ENCODE data around the gene RASA1.
A peak's percentile ranks its signal among the peaks of the same experiment; 100 is the strongest.

RASA1 gene

DNA sequence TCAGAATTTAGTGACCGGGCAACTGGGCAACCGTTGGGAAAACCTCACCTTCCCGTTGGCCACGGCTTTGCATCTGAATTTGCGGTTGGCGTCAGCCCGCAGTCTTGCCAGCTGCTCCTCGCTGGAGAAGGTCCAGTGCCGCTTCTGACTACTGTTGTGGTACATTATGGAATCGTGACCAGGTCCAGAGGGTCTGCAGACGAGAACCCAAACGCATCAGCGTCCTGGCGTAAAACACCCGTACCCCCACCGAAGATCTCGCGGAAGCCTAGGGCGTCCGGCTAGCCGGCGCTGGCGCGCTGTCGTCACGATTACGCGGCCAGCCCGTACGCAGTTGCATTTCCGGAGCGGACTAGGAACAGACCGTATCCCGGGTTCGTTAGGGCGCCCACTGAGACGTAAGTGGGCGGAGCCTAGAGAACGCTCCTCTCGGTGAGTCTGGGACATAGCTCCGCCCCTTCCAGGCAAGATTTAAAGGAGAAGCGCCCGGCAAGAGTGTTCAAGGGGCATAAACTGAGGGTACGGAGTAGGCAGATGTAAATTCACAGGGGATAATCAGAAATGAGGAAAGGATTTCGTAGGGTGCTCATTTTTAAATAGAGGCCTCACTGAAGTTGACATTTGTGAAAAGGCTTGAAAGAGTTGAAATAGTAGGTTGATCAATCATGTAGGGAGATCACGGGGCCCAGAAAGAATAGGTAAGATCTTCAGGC is 145.1 kb downstream of the RASA1 start, which contains the start of gene CCNH:
Gene CCNH (minus strand): TSS at position 301 of the 713 bp plus-strand sequence. CDS start 136 bp downstream, at position 165.
- H2AFZ ChIP-seq (ENCODE audit: low read length), result peak within 1 kb of the TSS; percentile 99
- H4K20me1 ChIP-seq (ENCODE audit: insufficient read depth, low read length), result no peaks in the 10 kb centered on the region
- H3K9me3 ChIP-seq (ENCODE audit: low read length), result no peaks in the 10 kb centered on the region
- peaks cover 15% of the 10 kb centered on the region for H3K79me2 ChIP-seq (ENCODE audit: insufficient read depth, low read length)
- no peaks in the 10 kb centered on the region for H3F3A ChIP-seq (ENCODE audit: insufficient read depth, low read length)
- peaks cover 23% of the 10 kb centered on the region for H3K4me1 ChIP-seq (ENCODE audit: insufficient read depth, low read length, severe bottlenecking)
- H3K4me3 ChIP-seq (ENCODE audit: low read depth, low read length, poor library complexity, severe bottlenecking), result peak within 1 kb of the TSS; percentile 94
- H3K9ac ChIP-seq (ENCODE audit: low read length), result peak within 1 kb of the TSS; percentile 96
- peak within 1 kb of the TSS; percentile 80 for H3K4me2 ChIP-seq (ENCODE audit: low read length)
- TF ChIP-seq, protein P1, sequence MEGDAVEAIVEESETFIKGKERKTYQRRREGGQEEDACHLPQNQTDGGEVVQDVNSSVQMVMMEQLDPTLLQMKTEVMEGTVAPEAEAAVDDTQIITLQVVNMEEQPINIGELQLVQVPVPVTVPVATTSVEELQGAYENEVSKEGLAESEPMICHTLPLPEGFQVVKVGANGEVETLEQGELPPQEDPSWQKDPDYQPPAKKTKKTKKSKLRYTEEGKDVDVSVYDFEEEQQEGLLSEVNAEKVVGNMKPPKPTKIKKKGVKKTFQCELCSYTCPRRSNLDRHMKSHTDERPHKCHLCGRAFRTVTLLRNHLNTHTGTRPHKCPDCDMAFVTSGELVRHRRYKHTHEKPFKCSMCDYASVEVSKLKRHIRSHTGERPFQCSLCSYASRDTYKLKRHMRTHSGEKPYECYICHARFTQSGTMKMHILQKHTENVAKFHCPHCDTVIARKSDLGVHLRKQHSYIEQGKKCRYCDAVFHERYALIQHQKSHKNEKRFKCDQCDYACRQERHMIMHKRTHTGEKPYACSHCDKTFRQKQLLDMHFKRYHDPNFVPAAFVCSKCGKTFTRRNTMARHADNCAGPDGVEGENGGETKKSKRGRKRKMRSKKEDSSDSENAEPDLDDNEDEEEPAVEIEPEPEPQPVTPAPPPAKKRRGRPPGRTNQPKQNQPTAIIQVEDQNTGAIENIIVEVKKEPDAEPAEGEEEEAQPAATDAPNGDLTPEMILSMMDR (IDR thresholded peaks at IDR 0.05; ENCODE audit: low read length), result no peak
- no peak for TF ChIP-seq EZH2 (IDR thresholded peaks at IDR 0.05; ENCODE audit: borderline replicate concordance, low read length)
- peak within 1 kb of the TSS; percentile 51 for H3K27ac ChIP-seq (ENCODE audit: low read depth, low read length, poor library complexity, severe bottlenecking)
- no peaks in the 10 kb centered on the region for H3K27me3 ChIP-seq (ENCODE audit: insufficient read depth, low read length)
- H3K36me3 ChIP-seq (ENCODE audit: insufficient read depth, low read length), result peaks cover 29% of the 10 kb centered on the region
- H3K9me2 ChIP-seq (ENCODE audit: low read depth, low read length), result no peaks in the 10 kb centered on the region

GRCh38 chr5:87413343-87413645 is 145.6 kb downstream of the RASA1 start:
- Histone ChIP-seq H2AFZ (ENCODE audit: low read length) (peak overlapping the region; percentile 99), H3K9me2 (ENCODE audit: low read depth, low read length) (no peaks in the 10 kb centered on the region), H4K20me1 (ENCODE audit: insufficient read depth, low read length) (no peaks in the 10 kb centered on the region), H3F3A (ENCODE audit: insufficient read depth, low read length) (no peaks in the 10 kb centered on the region), H3K27me3 (ENCODE audit: insufficient read depth, low read length) (no peaks in the 10 kb centered on the region), H3K4me2 (ENCODE audit: low read length) (peak overlapping the region; percentile 80), H3K4me1 (ENCODE audit: insufficient read depth, low read length, severe bottlenecking) (peaks cover 23% of the 10 kb centered on the region), H3K9ac (ENCODE audit: low read length) (peak overlapping the region; percentile 96), H3K79me2 (ENCODE audit: insufficient read depth, low read length) (peaks cover 15% of the 10 kb centered on the region), H3K4me3 (ENCODE audit: low read depth, low read length, poor library complexity, severe bottlenecking) (peak overlapping the region; percentile 94), H3K36me3 (ENCODE audit: insufficient read depth, low read length) (peaks cover 25% of the 10 kb centered on the region), H3K9me3 (ENCODE audit: low read length) (no peaks in the 10 kb centered on the region), H3K27ac (ENCODE audit: low read depth, low read length, poor library complexity, severe bottlenecking) (no peak overlapping the region)
- TF ChIP-seq EZH2 (IDR thresholded peaks at IDR 0.05; ENCODE audit: borderline replicate concordance, low read length), result no peak
- TF ChIP-seq, protein P1 (IDR thresholded peaks at IDR 0.05; ENCODE audit: low read length), result no peak

DNA sequence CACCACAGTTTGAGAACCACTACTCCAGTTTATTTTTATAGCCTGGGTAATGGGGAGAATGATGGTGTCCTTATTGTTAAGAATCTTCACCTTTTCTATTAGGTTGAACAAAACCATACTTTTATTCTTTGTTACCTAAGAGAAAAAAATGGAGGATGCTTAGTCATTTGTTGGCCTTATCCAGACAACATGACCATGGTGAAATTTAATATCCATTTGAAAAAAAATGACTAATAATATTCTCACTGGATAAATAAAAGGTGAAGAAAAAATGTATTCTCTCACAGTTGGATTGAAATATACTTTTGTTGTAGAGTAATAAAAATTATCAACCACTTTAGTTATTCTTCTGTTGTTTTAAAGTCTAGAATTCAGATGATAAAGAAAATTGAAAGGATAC is 150.8 kb downstream of the RASA1 start:
- TF ChIP-seq EZH2 (IDR thresholded peaks at IDR 0.05; ENCODE audit: borderline replicate concordance, low read length), result no peak
- TF ChIP-seq, protein P1 (IDR thresholded peaks at IDR 0.05; ENCODE audit: low read length), result no peak
- Histone ChIP-seq H3F3A (ENCODE audit: insufficient read depth, low read length) (no peaks in the 10 kb centered on the region), H3K4me2 (ENCODE audit: low read length) (no peak overlapping the region), H3K27ac (ENCODE audit: low read depth, low read length, poor library complexity, severe bottlenecking) (no peak overlapping the region), H3K9me2 (ENCODE audit: low read depth, low read length) (no peaks in the 10 kb centered on the region), H3K36me3 (ENCODE audit: insufficient read depth, low read length) (no peaks in the 10 kb centered on the region), H2AFZ (ENCODE audit: low read length) (no peak overlapping the region), H3K9ac (ENCODE audit: low read length) (no peak overlapping the region), H3K4me1 (ENCODE audit: insufficient read depth, low read length, severe bottlenecking) (peaks cover 1% of the 10 kb centered on the region), H3K9me3 (ENCODE audit: low read length) (no peaks in the 10 kb centered on the region), H3K27me3 (ENCODE audit: insufficient read depth, low read length) (no peaks in the 10 kb centered on the region), H3K79me2 (ENCODE audit: insufficient read depth, low read length) (no peaks in the 10 kb centered on the region), H4K20me1 (ENCODE audit: insufficient read depth, low read length) (no peaks in the 10 kb centered on the region), H3K4me3 (ENCODE audit: low read depth, low read length, poor library complexity, severe bottlenecking) (no peak overlapping the region)

Data from OCI-LY1 (cell line).